Occipital lobe (tissue), 2 donors: ENCODE data around the gene EHD4. TPM values are rescaled to one million over a fixed set of nuclear protein-coding genes. Genes with fewer than 3 reads are reported as not detected.
A peak's percentile ranks its signal among the peaks of the same experiment; 100 is the strongest.

Source experiments
- DNase-seq: peaks from one replicate; lab custom pipeline; 2025; lab: John Stamatoyannopoulos, UW
- total RNA-seq: library from RNA; depleted of rRNA; stranded (reverse); fragments of >200 nt; gene quantifications from one replicate; pipeline ENCODE4 v1.2.3, GENCODE V29; 2014

The EHD4 gene
- total RNA-seq, 1 donor from 2014 or later: 2.2 TPM

DNA sequence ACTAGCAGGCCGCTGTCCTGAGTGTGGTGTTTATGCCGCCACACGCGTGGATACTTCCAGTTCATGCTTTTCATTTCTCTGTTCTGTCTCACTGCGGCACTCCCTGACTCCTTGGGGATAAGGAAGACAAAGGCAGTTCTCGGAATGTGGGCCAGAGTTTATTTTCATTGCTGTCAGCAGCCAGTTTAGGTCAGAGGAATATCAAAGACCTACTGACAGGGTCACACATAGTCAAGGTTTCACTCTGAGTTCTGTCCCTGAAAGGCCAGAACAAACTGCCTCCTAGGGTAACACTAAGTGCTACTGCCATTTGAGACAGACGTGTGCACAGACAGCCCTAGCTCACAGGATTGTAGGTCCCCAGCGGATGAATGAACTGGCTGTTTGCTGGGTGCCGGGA is 51.2 kb downstream of the EHD4 start:
- no peak for DNase-seq

DNA sequence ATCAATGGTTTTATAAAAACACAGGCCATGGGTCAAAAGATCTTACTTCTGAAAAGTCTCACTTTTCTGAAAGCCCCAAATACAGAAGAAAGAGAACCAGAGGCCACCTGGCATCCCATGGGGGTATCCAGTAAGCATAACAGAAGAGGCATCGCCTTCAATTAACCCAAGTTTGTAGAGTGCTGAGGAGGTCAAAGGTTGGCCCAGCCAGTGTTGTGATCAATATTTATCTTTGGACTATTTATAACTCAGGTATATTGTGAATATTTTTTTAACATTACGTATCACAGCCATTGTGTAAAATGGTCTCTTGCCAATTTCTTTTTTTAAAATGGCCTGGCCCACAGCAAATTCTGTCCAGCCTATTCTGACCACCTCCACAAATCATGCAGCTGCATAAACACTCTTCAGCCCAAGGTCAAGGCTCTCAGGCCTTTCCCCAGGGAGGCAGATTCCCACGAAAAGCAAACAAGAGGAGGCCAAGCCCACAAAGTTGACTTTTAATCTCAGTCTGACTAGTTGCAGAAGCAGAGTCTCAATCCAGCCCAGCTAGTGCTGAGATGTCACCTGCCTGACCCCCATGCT is 52.3 kb downstream of the EHD4 start:
- no peak for DNase-seq

DNA sequence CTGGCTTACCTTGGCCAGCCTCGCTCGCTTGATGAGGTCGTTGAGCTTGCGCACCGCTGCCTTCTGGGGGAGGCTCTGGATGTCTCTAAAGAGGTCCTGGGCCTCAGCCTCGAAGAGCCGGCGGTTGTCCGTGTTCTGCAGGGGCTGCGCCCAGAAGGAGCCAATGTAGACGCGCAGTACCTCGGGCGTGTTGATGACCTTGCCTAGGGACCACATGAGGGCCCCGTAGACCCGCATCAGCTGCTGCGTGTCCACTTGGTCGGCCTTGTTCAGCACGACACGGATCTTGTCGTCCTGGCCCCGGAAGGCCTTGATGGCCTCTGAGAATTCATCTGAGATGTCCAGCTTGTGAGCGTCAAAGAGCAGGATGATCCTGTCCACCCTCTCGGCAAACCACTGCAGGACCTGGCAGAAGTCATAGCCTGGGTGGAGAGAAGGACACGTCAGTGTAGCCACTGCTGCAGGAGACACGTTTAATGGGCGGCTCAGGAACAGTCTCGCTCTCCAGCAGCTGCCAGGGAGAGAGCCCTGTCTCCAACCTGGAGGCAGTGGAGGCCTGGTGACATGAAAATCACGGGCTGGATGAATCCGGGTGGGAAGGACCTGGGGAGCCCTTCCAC is 53.0 kb downstream of the EHD4 start:
- DNase-seq: no peak

GRCh38 chr15:41918506-41919126 is 53.7 kb downstream of the EHD4 start:
- no peak for DNase-seq

DNA sequence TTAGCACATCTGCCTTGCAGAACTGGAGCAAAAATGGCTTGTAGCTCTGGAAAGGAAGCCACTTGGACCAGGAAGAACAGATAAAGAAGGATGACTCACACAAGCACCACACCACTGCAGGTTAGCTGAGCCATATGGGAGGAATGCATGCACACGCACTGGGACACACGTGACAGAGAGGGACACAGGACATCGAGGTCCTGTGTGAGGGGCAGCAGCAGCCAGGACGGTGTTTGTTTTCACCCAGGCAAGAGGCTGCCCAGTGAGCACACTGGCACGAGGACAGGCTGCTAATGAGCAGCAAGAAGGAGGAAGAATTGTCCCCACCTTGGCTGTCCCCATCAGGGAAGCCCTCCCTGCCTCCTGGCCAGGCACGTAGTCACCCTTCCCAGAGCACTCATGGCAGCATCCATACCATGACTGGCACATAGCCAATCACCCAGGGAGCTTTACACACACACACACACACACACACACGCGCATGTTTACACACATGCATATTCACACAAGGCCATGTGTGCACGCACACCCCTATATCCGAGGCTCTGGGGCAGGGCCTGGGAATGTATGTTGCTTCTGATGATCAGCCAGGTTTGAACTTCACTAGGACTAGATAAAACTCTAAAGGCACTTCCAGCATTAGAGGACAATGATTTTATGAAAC is 54.5 kb downstream of the EHD4 start:
- DNase-seq: peak; percentile 45

- no peak for DNase-seq
Measured at GRCh38 chr15:41915255-41915994, 56.9 kb downstream of the EHD4 start.

DNA sequence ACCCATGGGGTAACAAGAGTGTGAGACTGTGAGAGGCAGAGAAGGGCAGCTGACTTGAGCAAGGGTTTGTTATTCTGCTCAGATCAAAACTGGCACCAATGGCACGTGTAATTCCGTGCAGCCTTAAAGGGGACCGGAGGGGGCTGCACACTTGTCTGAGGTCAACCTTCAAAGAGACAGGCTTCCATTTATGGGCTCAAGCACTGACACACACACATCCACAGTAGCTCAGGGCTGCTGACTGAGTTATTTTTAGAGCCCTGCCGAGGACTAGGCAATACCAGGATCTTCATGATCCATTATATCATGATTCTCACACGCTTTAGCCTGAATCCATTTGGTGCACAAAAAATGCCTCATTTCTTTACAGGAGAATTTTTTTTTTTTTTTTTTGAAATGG is 57.9 kb downstream of the EHD4 start:
- DNase-seq: no peak

DNA sequence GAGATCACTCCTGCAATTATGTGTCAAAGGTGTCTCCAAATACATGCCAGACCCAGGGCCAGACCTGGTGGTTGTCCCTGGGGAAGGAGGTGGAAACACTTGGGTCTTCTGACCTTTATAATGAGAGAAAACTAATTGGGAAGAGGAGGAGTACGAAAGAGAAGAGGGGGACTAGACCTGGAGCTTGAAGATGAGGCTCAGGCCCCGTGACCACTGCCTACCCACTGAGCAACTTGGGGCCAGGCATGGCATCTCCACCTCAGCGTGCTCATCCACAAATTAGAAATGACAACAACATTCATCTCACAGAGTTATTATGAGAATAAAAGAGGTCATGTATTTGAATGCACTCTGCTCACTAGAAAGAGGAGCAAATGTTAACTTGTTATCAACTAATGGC is 59.1 kb downstream of the EHD4 start:
- DNase-seq: no peak

- DNase-seq: no peak
Measured at GRCh38 chr15:41911691-41912345, 60.5 kb downstream of the EHD4 start.

GRCh38 chr15:41908736-41909461 is 63.5 kb downstream of the EHD4 start:
- DNase-seq: no peak

GRCh38 chr15:41907141-41907540 is 65.2 kb downstream of the EHD4 start:
- no peak for DNase-seq

DNA sequence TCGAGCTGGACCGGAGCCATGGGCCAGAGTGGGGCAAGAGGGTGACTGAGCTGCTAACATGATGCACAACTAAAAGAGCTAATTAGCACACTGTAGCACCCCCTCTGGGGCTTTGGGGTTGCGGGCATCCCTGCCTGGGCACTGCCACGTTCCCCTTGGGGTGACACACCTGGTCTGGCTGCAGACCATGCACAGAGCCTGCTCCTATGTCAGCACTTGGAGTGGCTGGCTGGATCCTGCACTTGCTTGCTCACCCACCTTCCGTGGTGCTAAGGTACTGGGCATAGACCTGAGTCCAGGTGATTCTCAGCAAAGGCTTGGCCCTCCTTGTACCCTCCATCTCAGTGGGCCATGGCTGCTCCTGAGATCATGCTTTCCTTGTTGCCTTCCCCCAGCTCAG is 65.7 kb downstream of the EHD4 start:
- DNase-seq: no peak

GRCh38 chr15:41905036-41905793 is 67.1 kb downstream of the EHD4 start:
- DNase-seq: no peak

DNA sequence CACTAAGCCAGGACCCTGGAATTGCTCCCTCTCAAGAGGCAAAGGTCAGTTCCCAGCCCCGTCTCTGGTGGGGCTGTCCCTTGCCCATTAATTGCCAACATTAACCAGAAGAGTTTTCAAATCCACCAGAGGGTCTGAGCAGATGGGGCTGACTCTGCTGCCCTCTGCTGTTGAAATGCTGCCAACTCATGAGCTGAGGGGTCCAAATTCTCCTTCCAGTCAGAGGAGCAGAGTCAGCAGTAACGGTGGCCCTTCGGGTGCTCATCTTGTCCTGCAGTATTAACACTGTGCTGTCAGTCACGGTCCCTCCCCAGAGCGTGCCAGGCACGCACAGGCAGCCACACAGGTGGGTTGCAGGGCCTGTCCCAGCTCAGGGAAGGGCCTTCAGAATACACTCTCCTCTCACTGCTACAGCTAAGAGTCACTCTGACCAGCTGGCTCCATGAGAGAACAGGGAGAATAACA is 67.8 kb downstream of the EHD4 start:
- DNase-seq: peak; percentile 48

DNA sequence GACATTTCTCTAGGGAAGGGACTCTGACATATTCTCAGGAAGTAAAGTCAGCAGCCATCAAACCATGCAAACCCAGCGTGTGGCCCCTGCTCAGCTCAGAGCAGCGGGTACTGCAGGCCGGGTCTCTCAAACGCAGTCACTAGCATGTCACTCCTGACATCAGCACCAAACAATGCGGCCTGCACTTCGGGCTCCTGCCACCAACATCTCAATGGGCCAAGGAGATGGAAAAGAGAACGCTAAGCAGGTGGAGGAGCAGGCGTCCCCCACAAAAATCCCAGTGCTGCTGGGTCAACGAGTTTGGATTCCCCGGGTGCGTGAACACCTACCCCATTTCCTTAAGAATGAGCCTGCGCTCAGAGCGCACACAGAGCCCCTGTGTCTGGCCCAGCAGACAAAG is 68.6 kb downstream of the EHD4 start:
- DNase-seq: no peak

DNA sequence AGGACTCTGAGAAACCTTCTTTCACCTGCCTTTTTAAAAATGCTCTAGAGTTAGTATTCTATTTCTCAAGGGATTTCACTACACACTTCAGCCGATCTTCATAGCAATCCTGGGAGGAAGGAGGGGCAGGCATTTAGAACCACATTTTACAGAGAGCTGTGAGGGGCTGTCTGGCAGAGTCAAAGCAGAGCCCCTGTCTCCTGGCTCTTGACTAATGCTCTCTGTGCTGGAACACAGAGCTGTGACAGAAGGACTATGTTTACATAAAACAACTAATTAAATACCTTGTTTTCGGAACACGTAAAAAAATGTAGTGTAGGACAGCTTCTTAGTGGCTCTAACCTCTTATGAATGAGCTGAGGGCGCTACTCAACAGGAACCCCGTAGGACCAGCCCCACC is 70.9 kb downstream of the EHD4 start:
- no peak for DNase-seq

GRCh38 chr15:41900526-41901380 is 71.6 kb downstream of the EHD4 start:
- no peak for DNase-seq

GRCh38 chr15:41899854-41900442 is 72.4 kb downstream of the EHD4 start:
- DNase-seq: no peak
